Natural killer cell (primary cell): ENCODE measurements around the gene GTSE1. TPM values are rescaled to one million over a fixed set of nuclear protein-coding genes. Genes with fewer than 3 reads are reported as not detected.

Experiments
- ATAC-seq, 3 donors: fragments of 150-1000 bp in 2 of 3; fragments of 200-7000 bp in 1 of 3; cut with Tn5 transposase; 1 replicate in 1 of 3; 2 replicates in 2 of 3; pipeline ENCODE4 v1.10.0; 2021; ENCODE audit warnings: mild to moderate bottlenecking in 2 of 3, moderate library complexity in 2 of 3
- DNase-seq, 2 donors: peaks; one replicate each; pipeline versions ENCODE4 v3.0.0 to v3.0.0-alpha.2; 2013 to 2021; ENCODE audit warnings: mixed read lengths in 1 of 2
- H3K27ac ChIP-seq: one replicate; pipeline ENCODE4 v1.5.1; 2013; ENCODE audit warnings: mild to moderate bottlenecking, low read length
- H3K27me3 ChIP-seq: one replicate; pipeline ENCODE4 v1.6.1; 2013; ENCODE audit warnings: low read length; ENCODE audit not compliant: control insufficient read depth, insufficient read depth
- H3K36me3 ChIP-seq: one replicate; pipeline ENCODE4 v1.6.1; 2013; ENCODE audit warnings: low read length; ENCODE audit not compliant: control insufficient read depth, insufficient read depth
- H3K4me1 ChIP-seq: one replicate; pipeline ENCODE4 v1.6.1; 2013; ENCODE audit warnings: low read length; ENCODE audit not compliant: control insufficient read depth, insufficient read depth
- H3K4me3 ChIP-seq: one replicate; pipeline ENCODE4 v1.5.1; 2013; ENCODE audit warnings: low read length
- H3K9me3 ChIP-seq: one replicate; pipeline ENCODE4 v1.6.1; 2013; ENCODE audit warnings: low read length; ENCODE audit not compliant: control insufficient read depth, insufficient read depth
- H3K27ac Mint-ChIP-seq, 2 donors: one replicate each; pipeline ENCODE4 v1.8.0; 2022; ENCODE audit warnings: mild to moderate bottlenecking in 2 of 2, mixed read lengths in 2 of 2, moderate library complexity in 1 of 2
- H3K27me3 Mint-ChIP-seq, 2 donors: one replicate each; pipeline ENCODE4 v1.8.0; 2022; ENCODE audit warnings: low read depth in 2 of 2, mixed read lengths in 2 of 2
- H3K36me3 Mint-ChIP-seq: one replicate; pipeline ENCODE4 v1.8.0; 2022; ENCODE audit warnings: mixed read lengths
- H3K4me1 Mint-ChIP-seq, 2 donors: one replicate each; pipeline ENCODE4 v1.8.0; 2022; ENCODE audit warnings: mixed read lengths in 2 of 2
- H3K4me3 Mint-ChIP-seq: one replicate; pipeline ENCODE4 v1.8.0; 2022; ENCODE audit warnings: mild to moderate bottlenecking, moderate library complexity, mixed read lengths
- H3K9me3 Mint-ChIP-seq, 2 donors: one replicate each; pipeline ENCODE4 v1.8.0; 2022; ENCODE audit warnings: mixed read lengths in 2 of 2
- CTCF ChIP-seq: fragments of 200-600 bp; IDR thresholded peaks from one replicate; pipeline ENCODE4 v1.8.0; 2022; ENCODE audit warnings: antibody characterized with exemption
- WGBS: methylation state at CpG from one replicate; pipeline ENCODE4 v1.1.7; 2013; ENCODE audit warnings: missing lambda C conversion rate; ENCODE audit not compliant: insufficient coverage; 5-methylcytosine and 5-hydroxymethylcytosine counted together
- intact Hi-C: fragments of 100-400 bp; cut with micrococcal nuclease; formaldehyde crosslinking; loops from one replicate; pipeline ENCODE4 v1.14.2; 2022
- total RNA-seq, 4 donors: library from RNA; stranded (reverse); fragments of 120-200 nt in 1 of 4; gene quantifications; one replicate each; pipeline versions ENCODE4 v1.2.3 to v1.2.4, GENCODE V29; 2013 to 2022

Gene GTSE1
- total RNA-seq, 3 donors from 2014 or later (not counting 1 experiment from before 2014, with no cell fraction given) = 2.7 to 4.0 (median 2.9) TPM

GRCh38 chr22:46290843-46291785 lies 5.6 kb upstream of the GTSE1 start:
- intact Hi-C loops = loop anchor here (2.0 to 10.0 kb wide), 2 partner anchors 14 to 296 kb away; no protein-coding TSS in a partner anchor
- peak overlapping the region; percentile 99 for H3K27ac Mint-ChIP-seq
- H3K9me3 Mint-ChIP-seq = no peaks in the 10 kb centered on the region
- WGBS = 75% methylated on average over 19 of the region's 23 CpGs
- no peaks in the 10 kb centered on the region for H3K27me3 Mint-ChIP-seq
- no peak for TF ChIP-seq CTCF
- Histone ChIP-seq H3K4me1 (peaks cover 88% of the 10 kb centered on the region), H3K4me3 (no peak overlapping the region), H3K9me3 (peaks cover 4% of the 10 kb centered on the region), H3K36me3 (peaks cover 50% of the 10 kb centered on the region), H3K27me3 (no peaks in the 10 kb centered on the region), H3K27ac (peak overlapping the region; percentile 97)
- peaks cover 2% of the 10 kb centered on the region for H3K36me3 Mint-ChIP-seq
- DNase-seq = peak in 1 of 2 donors; percentile 48
- peak overlapping the region; percentile 88 for H3K4me3 Mint-ChIP-seq
- peak in 1 of 3 donors; percentile 5 for ATAC-seq
- peaks cover 75 to 90% of the 10 kb centered on the region in 2 donors for H3K4me1 Mint-ChIP-seq

- no peaks in the 10 kb centered on the region for H3K36me3 Mint-ChIP-seq
Measured at GRCh38 chr22:46292173-46292572, 4.5 kb upstream of the GTSE1 start.

GRCh38 chr22:46292732-46293131 lies 3.9 kb upstream of the GTSE1 start:
- peaks cover 33% of the 10 kb centered on the region for H3K36me3 ChIP-seq
- TF ChIP-seq CTCF = no peak
- intact Hi-C loops = loop anchor here (10.0 kb wide), 1 partner anchor 298 kb away; no protein-coding TSS in a partner anchor
- H3K27me3 ChIP-seq = no peaks in the 10 kb centered on the region
- peaks cover 4% of the 10 kb centered on the region for H3K9me3 ChIP-seq
- peaks cover 83% of the 10 kb centered on the region for H3K4me1 ChIP-seq
- WGBS = 79% methylated on average over 14 of the region's 14 CpGs
- DNase-seq = no peak
- Mint-ChIP-seq H3K36me3 (no peaks in the 10 kb centered on the region), H3K27ac (peak overlapping the region; percentile 99), H3K27me3 (no peaks in the 10 kb centered on the region), H3K4me1 (peaks cover 77 to 88% of the 10 kb centered on the region in 2 donors), H3K9me3 (no peaks in the 10 kb centered on the region), H3K4me3 (peak overlapping the region; percentile 75)
- peak overlapping the region; percentile 97 for H3K27ac ChIP-seq
- no peak overlapping the region for H3K4me3 ChIP-seq
- ATAC-seq = no peak

More at GRCh38 chr22:46292173-46292572, 4.5 kb upstream of the GTSE1 start:
- peaks cover 77 to 88% of the 10 kb centered on the region in 2 donors for H3K4me1 Mint-ChIP-seq
- Histone ChIP-seq H3K27me3 (no peaks in the 10 kb centered on the region), H3K9me3 (peaks cover 4% of the 10 kb centered on the region), H3K36me3 (peaks cover 39% of the 10 kb centered on the region), H3K4me3 (no peak overlapping the region), H3K27ac (peak overlapping the region; percentile 97), H3K4me1 (peaks cover 85% of the 10 kb centered on the region)
- ATAC-seq (no peak), DNase-seq (no peak)
- WGBS = 84% methylated on average over 3 of the region's 3 CpGs
- H3K4me3 Mint-ChIP-seq = peak overlapping the region; percentile 67
- TF ChIP-seq CTCF = no peak
- no peaks in the 10 kb centered on the region for H3K9me3 Mint-ChIP-seq
- H3K27me3 Mint-ChIP-seq = no peaks in the 10 kb centered on the region
- H3K27ac Mint-ChIP-seq = peak overlapping the region; percentile 99
- intact Hi-C loops = loop anchor here (10.0 kb wide), 1 partner anchor 297 kb away; no protein-coding TSS in a partner anchor
